ENCODE data around the gene SPON1. TPM values are rescaled to one million over a fixed set of nuclear protein-coding genes. Genes with fewer than 3 reads are reported as not detected.

The SPON1 gene
- total RNA-seq, 1 experiment from 2014 or later: 0.20 TPM

GRCh38 chr11:14118072-14118471, 155.5 kb downstream of the SPON1 start:
- Histone ChIP-seq H3K14ac (ENCODE audit: insufficient read depth, low read length) (no peak overlapping the region), H3K79me1 (ENCODE audit: insufficient read depth, low read depth, low read length, poor library complexity, severe bottlenecking) (no peaks in the 10 kb centered on the region), H2BK15ac (ENCODE audit: low read depth, low read length) (no peak overlapping the region), H3K9me3 (ENCODE audit: control insufficient read depth, low read depth, low read length) (no peaks in the 10 kb centered on the region), H2AK5ac (ENCODE audit: insufficient read length, low read length) (no peak overlapping the region), H3K9ac (ENCODE audit: extremely low read depth, insufficient read length, low read length) (no peak overlapping the region), H3K4me1 (ENCODE audit: insufficient read depth, low read length) (no peaks in the 10 kb centered on the region), H3K27ac (ENCODE audit: insufficient read length, low read depth, low read length) (no peak overlapping the region), H2BK12ac (ENCODE audit: insufficient read length, low read depth, low read length) (no peak overlapping the region), H2BK20ac (ENCODE audit: low read depth, low read length, poor library complexity, severe bottlenecking) (no peak overlapping the region), H4K5ac (ENCODE audit: insufficient read length, low read depth, low read length) (no peak overlapping the region), H3K23ac (ENCODE audit: insufficient read length, low read depth, low read length) (no peak overlapping the region), H3K4me2 (ENCODE audit: insufficient read depth, insufficient read length, low read length) (no peak overlapping the region), H3K56ac (ENCODE audit: insufficient read length, low read depth, low read length) (no peak overlapping the region), H3K23me2 (ENCODE audit: insufficient read length, low read depth, low read length, poor library complexity, severe bottlenecking) (no peaks in the 10 kb centered on the region), H2AFZ (ENCODE audit: low read length) (no peak overlapping the region), H2BK5ac (ENCODE audit: insufficient read length, low read length) (no peak overlapping the region), H4K20me1 (ENCODE audit: control insufficient read depth, insufficient read depth, insufficient read length) (no peaks in the 10 kb centered on the region), H3K79me2 (ENCODE audit: insufficient read depth, low read length) (no peaks in the 10 kb centered on the region), H3K4ac (ENCODE audit: low read depth, low read length) (no peak overlapping the region), H4K8ac (replicated peaks; ENCODE audit: insufficient read length, low read depth, low read length) (no peak overlapping the region), H4K91ac (ENCODE audit: insufficient read length, low read depth, low read length) (no peak overlapping the region), H2BK120ac (ENCODE audit: low read depth, low read length, poor library complexity, severe bottlenecking) (no peak overlapping the region), H3K18ac (ENCODE audit: insufficient read length, low read depth, low read length) (no peak overlapping the region), H3T11ph (ENCODE audit: low read length) (no peak overlapping the region), H3K27me3 (ENCODE audit: insufficient read depth, low read length) (no peaks in the 10 kb centered on the region)
- H3K4me3 Mint-ChIP-seq: no peak overlapping the region
- no CpG with 5 or more reads among the region's 1 CpG for WGBS (ENCODE audit: extremely low coverage, insufficient read length, low lambda C conversion rate)
- TF ChIP-seq CTCF (conservative IDR thresholded peaks at IDR 0.05): no peak
- DNase-seq: no peak
- H3K9me3 Mint-ChIP-seq: peaks cover 0 to 4% of the 10 kb centered on the region in 2 experiments; a peak in 1 of 5 replicates
- no peaks in the 10 kb centered on the region for H3K4me1 Mint-ChIP-seq
- no peak overlapping the region for H3K27ac Mint-ChIP-seq
- H3K27me3 Mint-ChIP-seq (ENCODE audit: low read depth): no peaks in the 10 kb centered on the region
- H3K36me3 Mint-ChIP-seq (ENCODE audit: insufficient read depth in 1 of 3, low read depth in 3 of 3): no peaks in the 10 kb centered on the region; a peak in 1 of 7 replicates

All from H9 (cell line).